HepG2 (cell line): ENCODE data around the gene TBX3. TPM values are rescaled to one million over a fixed set of nuclear protein-coding genes. Genes with fewer than 3 reads are reported as not detected.

Experiments used
- ATAC-seq: fragments of 200-7000 bp; cut with Tn5 transposase; 3 replicates; pipeline ENCODE4 v1.9.1; 2020; ENCODE audit warnings: mild to moderate bottlenecking, moderate library complexity
- BruUV-seq: library from RNA; stranded (reverse); fragments of 400-500 nt; replicated peaks from 2 replicates; lab custom pipeline; 2021; lab: Mats Ljungman, UMichigan
- CTCF ChIA-PET: fragments of 300-600 bp; formaldehyde crosslinking; extraction: SDS; loops from one replicate; lab custom pipeline; 2021; ENCODE audit warnings: low total read pairs, inconsistent platforms, low intra/inter-chr PET ratio; lab: Yijun Ruan, JAX
- POLR2A ChIA-PET: fragments of 350-600 bp; sonication (Branson Sonifier 250); formaldehyde crosslinking; loops from one replicate; lab custom pipeline; 2020; ENCODE audit warnings: antibody characterized with exemption, inconsistent platforms; lab: Yijun Ruan, JAX
- DNase-seq: peaks from one replicate; pipeline ENCODE4 v3.0.0-alpha.2; 2015; ENCODE audit warnings: low spot score
- FAIRE-seq: peaks from 3 replicates; lab custom pipeline; 2011; peaks lifted over from hg19 to GRCh38; lab: Jason Lieb, UNC
- H2AFZ ChIP-seq: one replicate; pipeline ENCODE4 v1.6.1; 2011; ENCODE audit warnings: low read length, inconsistent platforms
- H3K27ac ChIP-seq: fragments of 300-600 bp; 3 replicates; pipeline ENCODE4 v1.8.0; 2011; ENCODE audit warnings: mixed run types, mild to moderate bottlenecking, mixed read lengths, low read length, inconsistent platforms; ENCODE audit not compliant: insufficient read depth; ENCODE audit errors: extremely low read length
- H3K27me3 ChIP-seq, 2 experiments: fragments of 200-600 bp in 1 of 2; 2 replicates in 1 of 2; 3 replicates in 1 of 2; pipeline versions ENCODE4 v1.6.0 to v1.8.0; 2011; ENCODE audit warnings: low read length in 2 of 2, mild to moderate bottlenecking in 2 of 2, moderate library complexity in 2 of 2, inconsistent platforms in 1 of 2; ENCODE audit not compliant: insufficient read depth in 2 of 2, control insufficient read depth in 1 of 2
- H3K36me3 ChIP-seq, 2 experiments: fragments of 200-600 bp in 1 of 2; replicated peaks in 1 of 2; 2 replicates in 1 of 2; 3 replicates in 1 of 2; pipeline versions ENCODE4 v1.5.1 to v1.8.0; 2011; ENCODE audit warnings: low read length in 2 of 2, inconsistent platforms in 1 of 2; ENCODE audit not compliant: insufficient read depth in 2 of 2, control insufficient read depth in 1 of 2
- H3K4me1 ChIP-seq: 2 replicates; pipeline ENCODE4 v1.5.1; 2012; ENCODE audit warnings: low read length, inconsistent platforms; ENCODE audit not compliant: insufficient read depth
- H3K4me2 ChIP-seq: 2 replicates; pipeline ENCODE4 v1.6.0; 2011; ENCODE audit warnings: low read depth, low read length, inconsistent platforms
- H3K4me3 ChIP-seq, 3 experiments: fragments of 200-600 bp in 1 of 3; sonication (generic), shearing (Covaris generic) in 1 of 3; replicated peaks in 1 of 3; 2 replicates each; pipeline ENCODE4 v1.5.1; 2011 to 2016; ENCODE audit warnings: low read length in 3 of 3, inconsistent platforms in 2 of 3, low read depth in 2 of 3, mild to moderate bottlenecking in 2 of 3, control low read depth in 1 of 3, mixed read lengths in 1 of 3; ENCODE audit not compliant: insufficient read depth in 1 of 3
- H3K79me2 ChIP-seq: one replicate; pipeline ENCODE4 v1.6.1; 2011; ENCODE audit warnings: low read length, inconsistent platforms; ENCODE audit not compliant: insufficient read depth
- H3K9ac ChIP-seq: 2 replicates; pipeline ENCODE4 v1.6.0; 2011; ENCODE audit warnings: mild to moderate bottlenecking, low read depth, low read length, inconsistent platforms; ENCODE audit not compliant: insufficient read depth
- H3K9me3 ChIP-seq: 2 replicates; pipeline ENCODE4 v1.5.1; 2012; ENCODE audit warnings: mild to moderate bottlenecking, low read length
- H4K20me1 ChIP-seq: 2 replicates; pipeline ENCODE4 v1.6.0; 2011; ENCODE audit warnings: inconsistent platforms, mild to moderate bottlenecking, low read length, moderate library complexity; ENCODE audit not compliant: insufficient read depth
- ARID3A ChIP-seq: IDR thresholded peaks from 2 replicates; pipeline ENCODE4 v1.6.1; 2012; ENCODE audit warnings: low read depth, low read length, improper control_type of control experiment
- EED ChIP-seq: sonication (generic); formaldehyde crosslinking; IDR thresholded peaks from 2 replicates; pipeline ENCODE4 v1.5.0; 2020; ENCODE audit warnings: mild to moderate bottlenecking, missing genetic modification reagents
- GTF3A ChIP-seq: sonication (generic); formaldehyde crosslinking; conservative IDR thresholded peaks from 2 replicates; pipeline ENCODE4 v1.4.0; 2020; ENCODE audit warnings: mild to moderate bottlenecking, missing genetic modification reagents
- KDM6A ChIP-seq: IDR thresholded peaks from 2 replicates; pipeline ENCODE4 v1.6.1; 2016; ENCODE audit warnings: low read depth
- MED8 ChIP-seq: sonication (generic); formaldehyde crosslinking; IDR thresholded peaks from 2 replicates; pipeline ENCODE4 v1.8.1; 2023; ENCODE audit warnings: mild to moderate bottlenecking, missing genetic modification reagents; ENCODE audit not compliant: insufficient replicate concordance
- MEIS2 ChIP-seq: sonication (generic); formaldehyde crosslinking; IDR thresholded peaks from 2 replicates; pipeline ENCODE4 v1.9.0; 2021; ENCODE audit warnings: mild to moderate bottlenecking, missing genetic modification reagents
- MTF1 ChIP-seq: sonication (generic); formaldehyde crosslinking; IDR thresholded peaks from 2 replicates; pipeline ENCODE4 v1.5.0; 2020; ENCODE audit warnings: missing genetic modification reagents
- PHF5A ChIP-seq: IDR thresholded peaks from one replicate; pipeline ENCODE4 v1.6.1; 2018; ENCODE audit warnings: low read depth, missing genetic modification reagents; ENCODE audit not compliant: unreplicated experiment
- PPARG ChIP-seq: conservative IDR thresholded peaks from 2 replicates; pipeline ENCODE4 v1.6.1; 2016; ENCODE audit warnings: missing biosample characterization, missing genetic modification reagents
- SOX13 ChIP-seq, 3 experiments: fragments of 450-650 bp in 1 of 3; sonication (generic) in 1 of 3; formaldehyde crosslinking in 1 of 3; IDR thresholded peaks in 2 of 3; conservative IDR thresholded peaks in 1 of 3; 2 replicates each; pipeline versions ENCODE4 v1.5.0 to v1.6.1; 2016 to 2020; ENCODE audit warnings: antibody characterized with exemption in 1 of 3, mild to moderate bottlenecking in 1 of 3, missing compliant biosample characterization in 1 of 3, missing genetic modification reagents in 1 of 3, moderate library complexity in 1 of 3
- ZKSCAN5 ChIP-seq: sonication (generic); formaldehyde crosslinking; IDR thresholded peaks from 2 replicates; pipeline ENCODE4 v1.5.1; 2020; ENCODE audit warnings: mild to moderate bottlenecking, missing genetic modification reagents
- ZNF263 ChIP-seq: sonication (generic); formaldehyde crosslinking; IDR thresholded peaks from 2 replicates; pipeline ENCODE4 v1.4.0; 2020; ENCODE audit warnings: missing genetic modification reagents
- ZNF557 ChIP-seq: sonication (generic); formaldehyde crosslinking; IDR thresholded peaks from 2 replicates; pipeline ENCODE4 v1.4.0; 2020; ENCODE audit warnings: missing genetic modification reagents
- ZNF749 ChIP-seq: sonication (generic); formaldehyde crosslinking; IDR thresholded peaks from 2 replicates; pipeline ENCODE4 v1.8.0; 2022; ENCODE audit warnings: mild to moderate bottlenecking, missing genetic modification reagents, moderate library complexity, borderline replicate concordance
- ZNF776 ChIP-seq: sonication (generic); formaldehyde crosslinking; IDR thresholded peaks from 2 replicates; pipeline ENCODE4 v1.4.0; 2020; ENCODE audit warnings: mild to moderate bottlenecking, missing genetic modification reagents
- WGBS: methylation state at CpG from one replicate; pipeline ENCODE4 v1.1.6; 2017; ENCODE audit warnings: low lambda C conversion rate; 5-methylcytosine and 5-hydroxymethylcytosine counted together
- in situ Hi-C: cut with HindIII; loops from 2 replicates; pipeline ENCODE4 v1.10.0; 2017; ENCODE audit warnings: low pct_unique_long_range_greater_than_20kb; ENCODE audit not compliant: extremely low pct_ligation_motif_present
- intact Hi-C: fragments of 100-400 bp; cut with micrococcal nuclease; formaldehyde crosslinking; loops from one replicate; pipeline ENCODE4 v1.10.0; 2022; ENCODE audit not compliant: unreplicated experiment
- polyA plus RNA-seq, 8 experiments: library from polyadenylated mRNA; depleted of rRNA in 3 of 8; stranded (reverse) in 7 of 8; unstranded in 1 of 8; fragments of >200 nt; fragmentation: Illumina TruSeq in 4 of 8; extraction: Trizol in 4 of 8; gene quantifications; 2 replicates each; pipeline versions ENCODE4 v1.2.1 to v1.2.3, GENCODE V29; 2011 to 2016; ENCODE audit warnings: low read depth in 4 of 8, missing spikeins in 1 of 8, mixed read lengths in 1 of 8; ENCODE audit not compliant: insufficient read depth in 1 of 8
- total RNA-seq, 5 experiments: library from RNA; depleted of rRNA; stranded (reverse); fragments of >200 nt; fragmentation: Illumina TruSeq; extraction: Trizol; gene quantifications; 2 replicates each; pipeline ENCODE4 v1.2.3, GENCODE V29; 2016; ENCODE audit warnings: low read depth in 1 of 5
- TF ChIP-seq, protein P1 (sequence below): IDR thresholded peaks from 2 replicates; pipeline ENCODE4 v1.4.0; 2020; ENCODE audit warnings: mild to moderate bottlenecking, missing genetic modification reagents

TBX3 gene
- total and polyA plus RNA-seq, 2 of the 13 experiments (the other 11 are each of a cell fraction or from before 2014, with no cell fraction given), result 27.1 to 42.4 TPM

- H3K9me3 ChIP-seq, result no peaks in the 10 kb centered on the region
- CTCF ChIA-PET, result no interaction called here
- in situ Hi-C loops, result loop anchor here (25.0 kb wide), 2 partner anchors 804 to 1254 kb away; no protein-coding TSS in a partner anchor
- peak; percentile 17 for ATAC-seq
- no peaks in the 10 kb centered on the region for H3K79me2 ChIP-seq
- peak; percentile 91 for DNase-seq
- intact Hi-C loops, result loop anchor here (5.0 kb wide), 1 partner anchor 764 kb away; no protein-coding TSS in a partner anchor
- H2AFZ ChIP-seq, result no peak overlapping the region
- POLR2A ChIA-PET, result interaction anchor here (0.7 to 3.0 kb wide), 6 partner anchors 14 to 1106 kb away, joined by 3 to 21 read pairs (median 5); partner anchors contain the start of gene TBX3
- H3K4me1 ChIP-seq, result peaks cover 76% of the 10 kb centered on the region
- H3K27me3 ChIP-seq, result no peaks in the 10 kb centered on the region
- no peaks in the 10 kb centered on the region for H3K36me3 ChIP-seq
- H3K4me3 ChIP-seq, result peak overlapping the region in 1 of 3 experiments; percentile 1; a peak in 1 of 6 replicates
- 0% methylated on average over 1 of the region's 1 CpG for WGBS
- no TSS peak for BruUV-seq
- no peak for FAIRE-seq
- peak overlapping the region; percentile 97 for H3K27ac ChIP-seq
- H3K4me2 ChIP-seq, result peak overlapping the region; percentile 70
- H4K20me1 ChIP-seq, result no peaks in the 10 kb centered on the region
- peak overlapping the region; percentile 82 for H3K9ac ChIP-seq
- 0 out of 2 replicates have a peak, but pooled peaks have one; percentile 10 for TF ChIP-seq KDM6A
- no peak for TF ChIP-seq ZNF263 (CRISPR knock-in tag)
- TF ChIP-seq MEIS2 (CRISPR knock-in tag), result no peak
- TF ChIP-seq ZNF749 (CRISPR knock-in tag), result no peak
- 0 out of 2 replicates have a peak, but pooled peaks have one; percentile 19 for TF ChIP-seq ARID3A
- TF ChIP-seq PHF5A (CRISPR knock-in tag), result no peak
- no peak for TF ChIP-seq GTF3A
- no peak for TF ChIP-seq EED (CRISPR knock-in tag)
- TF ChIP-seq MED8 (CRISPR knock-in tag), result no peak
- TF ChIP-seq ZNF776, result no peak
- no peak for TF ChIP-seq ZKSCAN5
- peak; percentile 85 for TF ChIP-seq SOX13 (IDR thresholded peaks at IDR 0.05)
- TF ChIP-seq SOX13 (CRISPR knock-in tag; conservative IDR thresholded peaks at IDR 0.05 in 1 of 2, IDR thresholded peaks at IDR 0.05 in 1 of 2), result peak in 1 of 2 experiments; percentile 99; a peak in 2 of 4 replicates
- TF ChIP-seq, protein P1, sequence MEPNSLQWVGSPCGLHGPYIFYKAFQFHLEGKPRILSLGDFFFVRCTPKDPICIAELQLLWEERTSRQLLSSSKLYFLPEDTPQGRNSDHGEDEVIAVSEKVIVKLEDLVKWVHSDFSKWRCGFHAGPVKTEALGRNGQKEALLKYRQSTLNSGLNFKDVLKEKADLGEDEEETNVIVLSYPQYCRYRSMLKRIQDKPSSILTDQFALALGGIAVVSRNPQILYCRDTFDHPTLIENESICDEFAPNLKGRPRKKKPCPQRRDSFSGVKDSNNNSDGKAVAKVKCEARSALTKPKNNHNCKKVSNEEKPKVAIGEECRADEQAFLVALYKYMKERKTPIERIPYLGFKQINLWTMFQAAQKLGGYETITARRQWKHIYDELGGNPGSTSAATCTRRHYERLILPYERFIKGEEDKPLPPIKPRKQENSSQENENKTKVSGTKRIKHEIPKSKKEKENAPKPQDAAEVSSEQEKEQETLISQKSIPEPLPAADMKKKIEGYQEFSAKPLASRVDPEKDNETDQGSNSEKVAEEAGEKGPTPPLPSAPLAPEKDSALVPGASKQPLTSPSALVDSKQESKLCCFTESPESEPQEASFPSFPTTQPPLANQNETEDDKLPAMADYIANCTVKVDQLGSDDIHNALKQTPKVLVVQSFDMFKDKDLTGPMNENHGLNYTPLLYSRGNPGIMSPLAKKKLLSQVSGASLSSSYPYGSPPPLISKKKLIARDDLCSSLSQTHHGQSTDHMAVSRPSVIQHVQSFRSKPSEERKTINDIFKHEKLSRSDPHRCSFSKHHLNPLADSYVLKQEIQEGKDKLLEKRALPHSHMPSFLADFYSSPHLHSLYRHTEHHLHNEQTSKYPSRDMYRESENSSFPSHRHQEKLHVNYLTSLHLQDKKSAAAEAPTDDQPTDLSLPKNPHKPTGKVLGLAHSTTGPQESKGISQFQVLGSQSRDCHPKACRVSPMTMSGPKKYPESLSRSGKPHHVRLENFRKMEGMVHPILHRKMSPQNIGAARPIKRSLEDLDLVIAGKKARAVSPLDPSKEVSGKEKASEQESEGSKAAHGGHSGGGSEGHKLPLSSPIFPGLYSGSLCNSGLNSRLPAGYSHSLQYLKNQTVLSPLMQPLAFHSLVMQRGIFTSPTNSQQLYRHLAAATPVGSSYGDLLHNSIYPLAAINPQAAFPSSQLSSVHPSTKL (CRISPR knock-in tag), result peak; percentile 92
- TF ChIP-seq ZNF557, result no peak
- no peak for TF ChIP-seq MTF1 (CRISPR knock-in tag)
- TF ChIP-seq PPARG, result no peak; the same call in none of the 2 replicates
These were observed 26.0 kb downstream of the TBX3 start for GRCh38 chr12:114658002-114658441.
